Naive thymus-derived CD8-positive, alpha-beta T cell (primary cell): ENCODE measurements around the gene PSMB2. TPM values are rescaled to one million over a fixed set of nuclear protein-coding genes. Genes with fewer than 3 reads are reported as not detected.

Source experiments
- ATAC-seq, 2 donors: fragments of 150-1000 bp; cut with Tn5 transposase in 1 of 2; sonication (Bioruptor Pico), chemical (Tn5 transposase) in 1 of 2; 1 replicate in 1 of 2; 2 replicates in 1 of 2; pipeline ENCODE4 v1.10.0; 2021; ENCODE audit warnings: mild to moderate bottlenecking in 2 of 2, moderate library complexity in 2 of 2
- POLR2A ChIA-PET: fragments of 350-600 bp; sonication (Branson Sonifier 250); formaldehyde crosslinking; loops from one replicate; lab custom pipeline; 2021; ENCODE audit warnings: antibody characterized with exemption; lab: Charles Lee
- DNase-seq, 10 donors: peaks; one replicate each; pipeline versions ENCODE4 v3.0.0 to v3.0.0-alpha.2; 2020 to 2022
- H3K27ac Mint-ChIP-seq, 10 donors: one replicate each; pipeline ENCODE4 v1.8.0; 2020 to 2022; ENCODE audit warnings: mild to moderate bottlenecking in 10 of 10, mixed read lengths in 10 of 10, moderate library complexity in 4 of 10, inconsistent platforms in 1 of 10
- H3K27me3 Mint-ChIP-seq, 5 donors: one replicate each; pipeline ENCODE4 v1.8.0; 2021 to 2022; ENCODE audit warnings: mixed read lengths in 5 of 5
- H3K36me3 Mint-ChIP-seq, 3 donors: one replicate each; pipeline ENCODE4 v1.8.0; 2020 to 2022; ENCODE audit warnings: mixed read lengths in 3 of 3, mild to moderate bottlenecking in 2 of 3, inconsistent platforms in 1 of 3
- H3K4me1 Mint-ChIP-seq, 4 donors: one replicate each; pipeline ENCODE4 v1.8.0; 2021 to 2022; ENCODE audit warnings: mixed read lengths in 4 of 4
- H3K4me3 Mint-ChIP-seq, 10 donors: one replicate each; pipeline ENCODE4 v1.8.0; 2020 to 2022; ENCODE audit warnings: mild to moderate bottlenecking in 10 of 10, mixed read lengths in 10 of 10, moderate library complexity in 6 of 10, inconsistent platforms in 1 of 10
- H3K9me3 Mint-ChIP-seq, 9 donors: one replicate each; pipeline ENCODE4 v1.8.0; 2020 to 2022; ENCODE audit warnings: mixed read lengths in 9 of 9, mild to moderate bottlenecking in 3 of 9, inconsistent platforms in 1 of 9, moderate library complexity in 1 of 9
- polyA plus RNA-seq, 3 donors: library from polyadenylated mRNA; unstranded; fragments of 300-500 nt; fragmentation: Illumina TruSeq; gene quantifications; one replicate each; pipeline ENCODE4 v1.2.3, GENCODE V29; 2021
- total RNA-seq, 8 experiments: library from RNA in 2 of 8; stranded (reverse) in 2 of 8; gene quantifications; one replicate each; pipeline ENCODE4 v1.2.3 and lab custom pipeline; 2021 to 2026

PSMB2 gene
- total and polyA plus RNA-seq, 5 experiments from 2014 or later = 26.1 to 72.5 (median 60.3) TPM

- Mint-ChIP-seq H3K36me3 (peaks cover 0 to 9% (median 0%) of the 10 kb centered on the region in 3 donors), H3K4me3 (no peak overlapping the region), H3K27ac (peak overlapping the region in 7 of 10 donors; percentile 12 to 86 (median 34)), H3K27me3 (no peaks in the 10 kb centered on the region), H3K9me3 (no peaks in the 10 kb centered on the region), H3K4me1 (peaks cover 12 to 43% (median 23%) of the 10 kb centered on the region in 4 donors)
- POLR2A ChIA-PET = interaction anchor here (0.5 to 1.3 kb wide), 6 partner anchors 7 to 33 kb away, joined by 3 to 4 read pairs (median 3); partner anchors contain the start of gene NCDN
- DNase-seq = no peak
- no peak for ATAC-seq
These were observed 76.2 kb downstream of the PSMB2 start for GRCh38 chr1:35564884-35565741.

- H3K36me3 Mint-ChIP-seq = peaks cover 0 to 9% (median 0%) of the 10 kb centered on the region in 3 donors
- DNase-seq (peak; percentile 53 to 89 (median 72)), ATAC-seq (peak; percentile 71 to 76)
- H3K4me3 Mint-ChIP-seq = no peak overlapping the region
- H3K27me3 Mint-ChIP-seq = no peaks in the 10 kb centered on the region
- peaks cover 19 to 51% (median 30%) of the 10 kb centered on the region in 4 donors for H3K4me1 Mint-ChIP-seq
- peak overlapping the region in 8 of 10 donors; percentile 12 to 86 (median 30) for H3K27ac Mint-ChIP-seq
- H3K9me3 Mint-ChIP-seq = no peaks in the 10 kb centered on the region
- POLR2A ChIA-PET = interaction anchor here (0.5 to 1.1 kb wide), 4 partner anchors 13 to 25 kb away, joined by 3 to 4 read pairs (median 3); no protein-coding TSS in a partner anchor
These were observed 77.1 kb downstream of the PSMB2 start for GRCh38 chr1:35564037-35564883.

DNA sequence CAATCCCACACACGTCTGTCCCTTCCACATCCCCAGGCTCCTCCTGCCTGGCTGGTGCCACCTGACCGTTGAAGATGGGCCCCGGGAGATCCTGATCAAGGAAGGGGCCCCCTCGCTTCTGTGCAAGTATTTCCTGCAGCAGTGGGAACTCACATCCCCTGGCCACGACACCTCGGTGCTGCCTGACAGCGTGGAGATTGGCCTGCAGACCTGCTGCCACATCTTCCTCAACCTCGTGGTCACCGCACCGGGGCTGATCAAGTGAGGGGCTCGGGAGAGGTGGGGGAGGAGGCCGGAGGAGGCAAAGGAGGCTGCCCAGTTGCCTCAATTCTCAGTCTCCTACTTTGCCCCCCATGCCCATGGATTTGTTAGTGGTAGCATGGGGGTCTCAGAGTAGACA lies 78.2 kb downstream of the PSMB2 start:
- Mint-ChIP-seq H3K4me1 (peaks cover 22 to 51% (median 29%) of the 10 kb centered on the region in 4 donors), H3K27me3 (no peaks in the 10 kb centered on the region), H3K4me3 (no peak overlapping the region), H3K27ac (peak overlapping the region in 6 of 10 donors; percentile 12 to 87 (median 52)), H3K9me3 (no peaks in the 10 kb centered on the region), H3K36me3 (peaks cover 0 to 9% (median 0%) of the 10 kb centered on the region in 3 donors)
- ATAC-seq (no peak), DNase-seq (no peak)
- POLR2A ChIA-PET = no interaction called here

DNA sequence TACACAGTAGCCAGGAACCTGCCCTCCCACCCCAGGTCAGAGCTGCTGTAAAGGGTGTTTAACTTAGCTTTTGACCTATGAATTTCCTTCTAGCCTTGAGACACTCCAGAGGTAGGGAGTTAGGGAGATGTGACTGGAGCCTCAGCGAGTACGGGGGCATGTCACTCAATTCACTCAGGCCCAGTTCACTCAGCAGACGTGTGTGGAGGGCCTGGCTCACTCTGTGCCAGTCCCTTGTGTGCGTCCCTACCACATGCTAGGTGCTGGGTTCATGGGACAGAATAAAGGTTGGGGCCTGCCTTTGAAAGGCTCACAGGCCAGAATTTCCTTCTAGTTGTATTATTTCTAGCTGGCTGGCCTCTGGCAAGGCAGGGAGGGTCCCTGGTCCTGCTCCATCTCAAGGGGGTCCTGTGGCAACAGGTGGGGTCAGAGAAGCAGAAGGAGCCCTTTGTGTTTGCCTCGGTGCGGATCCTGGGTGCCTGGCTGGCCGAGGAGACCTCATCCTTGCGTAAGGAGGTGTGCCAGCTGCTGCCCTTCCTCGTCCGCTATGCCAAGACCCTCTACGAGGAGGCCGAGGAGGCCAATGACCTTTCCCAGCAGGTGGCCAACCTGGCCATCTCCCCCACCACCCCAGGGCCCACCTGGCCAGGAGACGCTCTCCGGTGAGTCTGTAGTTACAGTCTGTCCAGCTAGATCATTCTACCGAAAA lies 79.2 kb downstream of the PSMB2 start:
- Mint-ChIP-seq H3K27me3 (no peaks in the 10 kb centered on the region), H3K27ac (peak overlapping the region in 6 of 10 donors; percentile 31 to 87 (median 54))
- no peak for ATAC-seq

GRCh38 chr1:35561297-35561971 lies 79.9 kb downstream of the PSMB2 start:
- H3K4me1 Mint-ChIP-seq = peaks cover 26 to 56% (median 34%) of the 10 kb centered on the region in 4 donors
- peak overlapping the region in 2 of 10 donors; percentile 7 to 68 for H3K4me3 Mint-ChIP-seq
- no peak for ATAC-seq
- H3K36me3 Mint-ChIP-seq = peaks cover 0 to 9% (median 0%) of the 10 kb centered on the region in 3 donors
- no peaks in the 10 kb centered on the region for H3K9me3 Mint-ChIP-seq
- DNase-seq = no peak
- POLR2A ChIA-PET = interaction anchor here (0.6 kb wide), 1 partner anchor 209 kb away, joined by 5 read pairs; no protein-coding TSS in a partner anchor
- no peaks in the 10 kb centered on the region for H3K27me3 Mint-ChIP-seq
- H3K27ac Mint-ChIP-seq = peak overlapping the region in 9 of 10 donors; percentile 18 to 87 (median 61)

More for the DNA sequence above, 79.2 kb downstream of the PSMB2 start:
- peaks cover 22 to 52% (median 31%) of the 10 kb centered on the region in 4 donors for H3K4me1 Mint-ChIP-seq
- POLR2A ChIA-PET = interaction anchor here (0.6 kb wide), 1 partner anchor 209 kb away, joined by 5 read pairs; no protein-coding TSS in a partner anchor
- H3K36me3 Mint-ChIP-seq = peaks cover 0 to 9% (median 0%) of the 10 kb centered on the region in 3 donors
- peak overlapping the region in 1 of 10 donors; percentile 51 for H3K4me3 Mint-ChIP-seq
- H3K9me3 Mint-ChIP-seq = no peaks in the 10 kb centered on the region
- DNase-seq = no peak

GRCh38 chr1:35560256-35561225 lies 80.8 kb downstream of the PSMB2 start:
- peak overlapping the region in 1 of 10 donors; percentile 68 for H3K4me3 Mint-ChIP-seq
- peaks cover 34 to 65% (median 42%) of the 10 kb centered on the region in 4 donors for H3K4me1 Mint-ChIP-seq
- no peaks in the 10 kb centered on the region for H3K9me3 Mint-ChIP-seq
- peak overlapping the region in 9 of 10 donors; percentile 45 to 97 (median 89) for H3K27ac Mint-ChIP-seq
- ATAC-seq (no peak), DNase-seq (no peak)
- POLR2A ChIA-PET = no interaction called here
- H3K27me3 Mint-ChIP-seq = no peaks in the 10 kb centered on the region
- H3K36me3 Mint-ChIP-seq = peaks cover 0 to 9% (median 0%) of the 10 kb centered on the region in 3 donors

GRCh38 chr1:35559317-35559944 lies 81.9 kb downstream of the PSMB2 start:
- peaks cover 36 to 71% (median 48%) of the 10 kb centered on the region in 4 donors for H3K4me1 Mint-ChIP-seq
- peak overlapping the region; percentile 50 to 97 (median 90) for H3K27ac Mint-ChIP-seq
- H3K27me3 Mint-ChIP-seq = no peaks in the 10 kb centered on the region
- peaks cover 0 to 5% (median 0%) of the 10 kb centered on the region in 3 donors for H3K36me3 Mint-ChIP-seq
- ATAC-seq (peak; percentile 9 to 20), DNase-seq (peak in 6 of 10 donors; percentile 41 to 53 (median 43))
- POLR2A ChIA-PET = interaction anchor here (1.2 to 3.6 kb wide), 3 partner anchors 19 to 108 kb away, joined by 3 to 17 read pairs (median 4); no protein-coding TSS in a partner anchor
- peak overlapping the region; percentile 7 to 94 (median 37) for H3K4me3 Mint-ChIP-seq
- H3K9me3 Mint-ChIP-seq = no peaks in the 10 kb centered on the region

- Mint-ChIP-seq H3K9me3 (no peaks in the 10 kb centered on the region), H3K4me3 (peak overlapping the region; percentile 91 to 99 (median 96)), H3K27me3 (no peaks in the 10 kb centered on the region), H3K27ac (peak overlapping the region; percentile 89 to 99 (median 97)), H3K4me1 (peaks cover 34 to 65% (median 52%) of the 10 kb centered on the region in 4 donors), H3K36me3 (peaks cover 0 to 12% (median under 1%) of the 10 kb centered on the region in 3 donors)
- POLR2A ChIA-PET = interaction anchor here (0.7 to 3.6 kb wide), 6 partner anchors 7 to 107 kb away, joined by 3 to 22 read pairs (median 4); no protein-coding TSS in a partner anchor
- ATAC-seq (peak in 1 of 2 donors; percentile 4), DNase-seq (peak in 3 of 10 donors; percentile 29 to 39 (median 33))
These were observed 82.7 kb downstream of the PSMB2 start for GRCh38 chr1:35558374-35559316.
